Aorta (tissue), 5 donors: ENCODE results near the gene C19orf73. TPM values are rescaled to one million over a fixed set of nuclear protein-coding genes. Genes with fewer than 3 reads are reported as not detected.
A peak's percentile ranks its signal among the peaks of the same experiment; 100 is the strongest.

ENCODE experiments used
- ATAC-seq: fragments of 200-7000 bp; cut with Tn5 transposase; one replicate; pipeline ENCODE4 v1.9.1; 2022; ENCODE audit warnings: moderate library complexity; ENCODE audit not compliant: low FRiP score
- DNase-seq, 2 donors: peaks; one replicate each; pipeline ENCODE4 v3.0.0-alpha.2; 2020
- H3K27ac ChIP-seq, 2 donors: one replicate each; pipeline ENCODE4 v1.5.1; 2013; ENCODE audit warnings: low read length in 2 of 2, mild to moderate bottlenecking in 2 of 2, moderate library complexity in 2 of 2, control low read depth in 1 of 2, inconsistent platforms in 1 of 2, low read depth in 1 of 2
- H3K27me3 ChIP-seq, 2 donors: one replicate each; pipeline ENCODE4 v1.6.1; 2013; ENCODE audit warnings: control low read depth in 1 of 2, low read length in 1 of 2, mild to moderate bottlenecking in 1 of 2, moderate library complexity in 1 of 2; ENCODE audit not compliant: insufficient read depth in 2 of 2, control insufficient read depth in 1 of 2
- H3K36me3 ChIP-seq, 2 donors: one replicate each; pipeline ENCODE4 v1.6.1; 2013; ENCODE audit warnings: control low read depth in 1 of 2, low read length in 1 of 2, mild to moderate bottlenecking in 1 of 2; ENCODE audit not compliant: insufficient read depth in 2 of 2, control insufficient read depth in 1 of 2
- H3K4me1 ChIP-seq, 2 donors: one replicate each; pipeline ENCODE4 v1.6.1; 2013; ENCODE audit warnings: low read length in 2 of 2, control low read depth in 1 of 2, mild to moderate bottlenecking in 1 of 2, moderate library complexity in 1 of 2; ENCODE audit not compliant: insufficient read depth in 2 of 2, control insufficient read depth in 1 of 2
- H3K4me3 ChIP-seq, 2 donors: one replicate each; pipeline ENCODE4 v1.5.1; 2013; ENCODE audit warnings: low read length in 2 of 2, control low read depth in 1 of 2, mild to moderate bottlenecking in 1 of 2
- H3K9me3 ChIP-seq: one replicate; pipeline ENCODE4 v1.6.1; 2013; ENCODE audit warnings: mild to moderate bottlenecking, low read length; ENCODE audit not compliant: control insufficient read depth
- WGBS, 2 donors: extraction: QIAGEN DNeasy Blood & Tissue Kit; methylation state at CpG; one replicate each; pipeline ENCODE4 v1.1.7; 2013; 5-methylcytosine and 5-hydroxymethylcytosine counted together
- intact Hi-C, 2 donors: fragments of 100-400 bp; cut with DNase I; formaldehyde crosslinking; loops; one replicate each; pipeline versions ENCODE4 v1.14.2 to v1.15.0; 2022
- polyA plus RNA-seq, 2 donors: library from polyadenylated mRNA; stranded (reverse); fragments of 200-250 nt; gene quantifications; one replicate each; pipeline ENCODE4 v1.2.3, GENCODE V29; 2013
- total RNA-seq, 2 donors: library from RNA; stranded (reverse); fragmentation: NEBNext Ultra II Directional; extraction: Animal tissue kit (Norgen Biotek cat#: 25700); gene quantifications; one replicate each; pipeline ENCODE4 v1.2.1, GENCODE V29; 2021
- donor health status: healthy with polysubstance abuse.
- donor health status: Bipolar disorder and iron deficiency.
- donor health status: DM: no; HTN: no; CAD: no.
- donor health status: DM: no; HTN: no; CAD: no.
- donor health status: DM: yes; HTN: yes; CAD: no.

Gene C19orf73
- total and polyA plus RNA-seq, 4 donors, result 0.49 to 5.4 (median 0.86) TPM

GRCh38 chr19:49157445-49158224 lies 38.7 kb upstream of the C19orf73 start, which contains the start of gene TRPM4:
TRPM4 (plus strand) TSS chr19:49157792; CDS start chr19:49157867, 75 bp downstream.
- peak; percentile 95 to 98 for DNase-seq
- Histone ChIP-seq H3K36me3 (no peaks in the 10 kb centered on the region), H3K27me3 (no peaks in the 10 kb centered on the region), H3K27ac (peak within 1 kb of the TSS in 1 of 2 donors; percentile 61), H3K4me3 (peak within 1 kb of the TSS; percentile 54 to 88), H3K9me3 (no peaks in the 10 kb centered on the region), H3K4me1 (no peaks in the 10 kb centered on the region)
- 1 to 2% methylated on average over 40 to 41 of the region's 41 CpGs for WGBS, 2 donors
- intact Hi-C loops, result no loop called here
- ATAC-seq, result peak; percentile 93

DNA sequence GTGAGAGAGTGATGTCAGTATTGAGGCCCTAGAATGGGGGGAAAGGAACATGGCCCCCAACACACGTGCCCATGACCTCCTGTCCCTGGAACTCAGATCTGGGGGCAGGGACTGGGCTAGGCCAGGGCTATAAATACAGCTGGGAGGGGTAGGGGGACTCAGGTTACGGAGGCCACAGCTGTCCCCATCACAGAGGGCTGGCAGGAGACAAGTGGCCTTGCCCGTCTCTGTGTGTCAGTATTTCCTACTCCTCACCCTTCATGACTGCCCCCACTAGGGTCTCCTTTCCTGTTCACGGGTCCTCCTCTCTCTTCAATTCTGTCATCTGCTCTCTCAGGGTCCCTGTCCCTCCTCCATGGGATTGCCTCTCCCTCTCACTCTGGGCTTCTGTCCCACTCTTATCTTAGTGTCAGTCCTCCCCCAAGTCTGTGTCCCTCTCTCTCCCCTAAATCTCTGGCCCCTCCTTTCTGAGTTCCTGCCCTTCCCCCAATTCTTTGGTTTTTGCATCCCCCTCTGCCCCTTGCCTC lies 36.9 kb upstream of the C19orf73 start:
- no peak for ATAC-seq
- H3K9me3 ChIP-seq, result no peaks in the 10 kb centered on the region
- no peaks in the 10 kb centered on the region for H3K36me3 ChIP-seq
- intact Hi-C loops, result no loop called here
- no peaks in the 10 kb centered on the region for H3K27me3 ChIP-seq
- WGBS, 2 donors, result 58 to 59% methylated on average over 4 of the region's 4 CpGs
- no peak for DNase-seq
- H3K4me1 ChIP-seq, result no peaks in the 10 kb centered on the region
- no peak overlapping the region for H3K4me3 ChIP-seq
- H3K27ac ChIP-seq, result no peak overlapping the region

DNA sequence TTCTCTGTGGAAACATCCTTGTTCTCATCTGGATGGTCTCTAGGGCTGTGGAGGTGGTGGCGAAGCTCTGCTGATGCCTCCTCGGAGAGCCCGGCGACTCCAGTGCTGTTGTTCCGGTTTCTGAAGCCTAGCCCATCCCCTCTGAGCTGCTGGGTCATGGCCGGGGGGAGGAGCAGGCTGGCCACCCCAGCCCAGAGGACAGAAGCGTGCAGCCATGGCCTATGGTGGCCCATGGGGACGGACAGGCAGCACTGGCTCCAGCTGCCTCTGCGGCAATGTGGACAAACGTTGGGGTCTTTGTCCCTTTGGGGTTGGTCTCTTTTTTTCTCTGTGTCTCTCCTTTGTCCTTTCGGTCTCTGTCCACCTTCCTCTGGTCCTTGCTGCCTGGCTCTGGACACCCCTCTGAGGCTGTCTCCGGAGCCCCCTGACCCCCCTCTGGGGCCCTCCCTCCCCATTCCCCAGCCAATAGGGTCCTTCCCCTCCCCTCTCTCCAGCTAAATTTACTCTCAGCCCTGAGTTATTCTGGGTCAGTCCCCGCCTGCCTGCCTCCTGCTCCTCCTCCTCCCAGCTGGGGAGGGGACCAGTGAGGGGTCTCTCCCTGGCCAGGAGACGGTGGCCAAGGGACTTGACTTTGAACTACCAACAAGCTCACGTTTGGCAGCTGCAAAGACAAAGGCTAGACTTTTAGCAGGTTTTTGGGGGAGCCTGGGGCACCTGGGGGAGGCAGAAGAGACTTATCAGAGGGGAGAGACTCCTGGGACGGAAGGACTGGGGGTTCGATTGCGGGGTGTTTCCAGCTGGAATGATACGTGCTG lies 36.3 kb upstream of the C19orf73 start, which contains the start of gene HRC:
HRC (minus strand) TSS at position 392 of the 815 bp plus-strand sequence; CDS start at position 233, 159 bp downstream.
- no peak for ATAC-seq

DNA sequence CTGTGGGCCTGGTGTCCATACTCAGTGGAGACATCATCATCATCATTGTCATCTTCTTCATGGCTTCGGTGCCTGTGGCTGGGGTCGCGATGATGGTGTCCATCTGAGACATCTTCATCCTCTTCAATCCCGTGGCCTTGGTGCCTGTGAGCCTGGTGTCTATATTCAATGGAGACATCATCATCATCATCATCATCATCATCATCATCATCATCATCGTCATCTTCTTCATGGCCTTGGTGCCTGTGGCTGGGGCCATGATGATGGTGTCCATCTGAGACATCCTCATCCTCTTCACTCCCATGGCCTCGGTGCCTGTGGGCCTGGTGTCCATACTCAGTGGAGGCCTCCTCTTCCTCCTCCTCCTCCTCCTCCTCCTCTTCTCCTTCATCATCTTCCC lies 35.3 kb upstream of the C19orf73 start:
- no peak for DNase-seq
- no peaks in the 10 kb centered on the region for H3K4me1 ChIP-seq
- H3K9me3 ChIP-seq, result no peaks in the 10 kb centered on the region
- no peak for ATAC-seq
- H3K36me3 ChIP-seq, result no peaks in the 10 kb centered on the region
- intact Hi-C loops, result loop anchor here in 1 of 2 donors (5.0 kb wide), 1 partner anchor 37 kb away; the partner anchor contains the start of genes C19orf73 and PPFIA3
- H3K27me3 ChIP-seq, result no peaks in the 10 kb centered on the region
- no peak overlapping the region for H3K4me3 ChIP-seq
- H3K27ac ChIP-seq, result no peak overlapping the region
- WGBS, 2 donors, result 96 to 97% methylated on average over 6 of the region's 6 CpGs

More for the DNA sequence above, 36.3 kb upstream of the C19orf73 start, which contains the start of gene HRC:
- no peaks in the 10 kb centered on the region for H3K36me3 ChIP-seq
- H3K27me3 ChIP-seq, result no peaks in the 10 kb centered on the region
- no peaks in the 10 kb centered on the region for H3K4me1 ChIP-seq
- WGBS, 2 donors, result 36 to 44% methylated on average over 18 to 19 of the region's 19 CpGs
- no peaks in the 10 kb centered on the region for H3K9me3 ChIP-seq
- H3K27ac ChIP-seq, result no peak within 1 kb of the TSS
- intact Hi-C loops, result no loop called here
- DNase-seq, result no peak
- H3K4me3 ChIP-seq, result no peak within 1 kb of the TSS

DNA sequence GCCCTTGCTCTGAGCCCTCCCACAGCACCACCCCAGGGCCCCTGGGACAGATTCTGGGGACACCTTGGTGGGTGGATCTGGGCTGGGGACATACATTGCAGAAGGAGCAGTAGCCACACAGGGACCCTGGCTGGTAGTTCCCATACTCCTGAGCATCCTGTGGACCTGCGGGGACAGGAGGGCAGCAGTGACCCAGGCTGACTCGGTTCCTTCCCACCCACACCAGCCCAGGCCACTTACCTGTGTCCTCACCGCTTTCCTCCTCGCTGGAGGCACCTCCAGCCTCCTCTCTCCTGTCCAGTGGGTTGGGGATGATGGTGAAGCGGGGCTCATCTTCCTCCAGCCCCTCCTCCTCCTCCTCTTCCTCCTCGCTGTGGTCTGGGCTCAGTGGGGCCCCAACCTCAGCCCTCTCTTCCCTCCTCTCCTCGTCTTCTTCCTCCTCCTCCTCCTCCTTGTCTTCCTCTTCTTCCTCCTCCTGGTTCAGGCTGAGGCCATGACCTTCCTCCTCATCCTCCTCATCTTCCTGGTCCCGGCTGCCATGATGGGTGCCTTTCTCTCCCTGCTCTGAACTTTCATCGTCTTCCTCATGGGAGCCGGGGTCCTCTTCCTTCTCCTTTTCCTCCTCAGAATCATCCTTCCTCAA lies 34.3 kb upstream of the C19orf73 start:
- DNase-seq (no peak), ATAC-seq (no peak)
- Histone ChIP-seq H3K9me3 (no peaks in the 10 kb centered on the region), H3K27ac (no peak overlapping the region), H3K36me3 (no peaks in the 10 kb centered on the region), H3K4me1 (no peaks in the 10 kb centered on the region), H3K27me3 (no peaks in the 10 kb centered on the region), H3K4me3 (no peak overlapping the region)
- intact Hi-C loops, result loop anchor here in 1 of 2 donors (5.0 kb wide), 1 partner anchor 36 kb away; the partner anchor contains the start of genes C19orf73 and PPFIA3
- 94 to 95% methylated on average over 10 of the region's 10 CpGs for WGBS, 2 donors

GRCh38 chr19:49152119-49152550 lies 33.2 kb upstream of the C19orf73 start:
- no peak for ATAC-seq
- H3K27me3 ChIP-seq, result no peaks in the 10 kb centered on the region
- H3K36me3 ChIP-seq, result no peaks in the 10 kb centered on the region
- intact Hi-C loops, result loop anchor here in 1 of 2 donors (5.0 kb wide), 1 partner anchor 35 kb away; the partner anchor contains the start of genes C19orf73 and PPFIA3
- H3K4me1 ChIP-seq, result no peaks in the 10 kb centered on the region
- H3K9me3 ChIP-seq, result no peaks in the 10 kb centered on the region
- H3K27ac ChIP-seq, result no peak overlapping the region
- 44 to 46% methylated on average over 10 of the region's 10 CpGs for WGBS, 2 donors
- H3K4me3 ChIP-seq, result no peak overlapping the region
- no peak for DNase-seq

GRCh38 chr19:49151267-49152118 lies 32.5 kb upstream of the C19orf73 start:
- no peaks in the 10 kb centered on the region for H3K9me3 ChIP-seq
- intact Hi-C loops, result loop anchor here (2.0 to 5.0 kb wide), 2 partner anchors 33 to 34 kb away; partner anchors contain the start of genes C19orf73 (in 2 of the 2) and PPFIA3 (in 2 of the 2)
- H3K4me1 ChIP-seq, result no peaks in the 10 kb centered on the region
- ATAC-seq (no peak), DNase-seq (peak; percentile 66 to 87)
- H3K27ac ChIP-seq, result no peak overlapping the region
- H3K4me3 ChIP-seq, result no peak overlapping the region
- WGBS, 2 donors, result 11 to 12% methylated on average over 45 of the region's 45 CpGs
- H3K27me3 ChIP-seq, result no peaks in the 10 kb centered on the region
- no peaks in the 10 kb centered on the region for H3K36me3 ChIP-seq
